NCI-H2196 (cell line): ENCODE data around the gene C1QA.
A peak's percentile ranks its signal among the peaks of the same experiment; 100 is the strongest.

ENCODE experiments used
- DNase-seq: peaks from one replicate; lab custom pipeline; 2025; ENCODE audit not compliant: unreplicated experiment; lab: John Stamatoyannopoulos, UW

The C1QA gene

GRCh38 chr1:22612671-22613571, 23.5 kb upstream of the C1QA start:
- no peak for DNase-seq

- no peak for DNase-seq
Measured at GRCh38 chr1:22613572-22613918, 22.9 kb upstream of the C1QA start.

DNA sequence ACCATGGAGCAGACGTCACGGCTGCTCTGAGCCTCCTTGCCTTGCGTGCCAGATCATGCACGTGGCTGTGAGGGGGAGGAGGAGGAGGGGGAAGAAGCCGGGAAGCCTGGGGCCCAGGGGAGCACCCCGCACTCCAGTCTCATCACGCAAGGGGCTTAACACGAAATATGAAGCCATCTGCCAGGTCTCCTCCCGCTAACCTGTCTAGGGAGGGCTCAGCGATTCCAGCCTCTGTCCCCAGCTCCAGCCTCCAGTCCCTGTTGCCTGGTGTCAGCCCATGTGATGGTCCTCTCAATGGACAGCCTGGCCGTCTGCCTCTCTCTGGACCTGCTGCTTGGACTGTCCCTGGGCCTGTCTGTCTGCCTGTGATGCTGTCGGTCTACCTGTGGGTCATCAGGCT, 22.5 kb upstream of the C1QA start:
- DNase-seq = no peak

DNA sequence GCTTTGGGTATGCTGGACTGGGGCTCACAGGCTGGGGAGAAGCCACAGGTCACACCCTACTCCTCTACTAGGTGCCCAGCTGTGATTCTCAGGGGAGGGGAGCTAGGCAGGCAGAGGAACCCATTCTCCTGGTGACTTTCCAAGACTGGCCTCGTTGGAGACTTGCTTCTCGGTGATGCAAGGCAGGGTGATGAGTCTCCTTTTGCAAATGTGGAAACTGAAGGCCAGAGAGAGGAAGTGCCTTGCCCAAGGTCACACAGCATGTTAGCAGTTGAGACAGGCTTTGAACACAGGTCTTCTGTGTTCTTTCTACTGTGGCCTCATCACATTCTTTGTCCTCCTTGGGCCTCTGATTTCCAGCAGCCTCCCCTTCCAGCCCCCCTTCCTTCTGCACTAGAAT, 20.5 kb upstream of the C1QA start:
- no peak for DNase-seq

GRCh38 chr1:22616571-22616970, 19.9 kb upstream of the C1QA start:
- DNase-seq = no peak

DNA sequence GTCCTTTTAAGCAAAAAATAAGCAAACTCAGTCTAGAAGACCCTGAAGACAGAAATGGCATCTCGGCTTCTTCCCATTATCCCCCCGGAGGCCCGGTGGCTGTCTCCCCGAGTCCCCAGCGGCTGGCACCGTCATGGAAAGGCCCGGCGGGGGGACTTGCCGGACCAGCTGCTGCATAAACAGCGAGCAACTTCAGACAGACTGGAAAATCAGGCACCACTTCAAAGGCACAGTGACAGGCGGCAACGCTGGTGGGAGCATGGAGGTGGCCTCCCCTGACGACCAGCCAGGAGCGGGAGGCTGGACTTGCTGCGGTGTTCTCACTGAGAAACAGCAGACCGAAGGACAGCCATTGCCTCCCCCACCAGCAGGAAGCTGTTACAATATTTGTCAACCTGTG, 18.4 kb upstream of the C1QA start:
- DNase-seq = no peak

DNA sequence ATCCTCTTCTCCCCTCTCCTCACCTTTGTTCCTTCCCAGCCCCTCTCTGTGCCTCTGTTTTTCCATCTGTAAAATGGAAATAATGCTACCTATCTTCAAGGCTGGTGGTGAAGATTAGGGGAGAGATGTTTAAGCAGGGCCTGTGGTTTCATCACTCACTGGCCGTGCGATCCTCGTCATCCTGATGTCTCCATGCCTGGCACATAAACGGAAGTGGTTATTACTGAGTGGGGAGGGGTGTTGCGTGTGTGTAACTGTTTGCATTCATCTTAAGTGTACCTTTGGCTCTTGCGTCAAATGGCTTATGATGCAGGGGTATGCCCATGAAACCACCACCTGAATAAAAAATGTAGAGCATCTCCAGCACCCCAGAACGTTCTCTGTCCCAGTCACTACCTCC, 17.2 kb upstream of the C1QA start:
- DNase-seq = no peak

- DNase-seq = no peak
Measured at GRCh38 chr1:22619798-22620197, 16.6 kb upstream of the C1QA start.

DNA sequence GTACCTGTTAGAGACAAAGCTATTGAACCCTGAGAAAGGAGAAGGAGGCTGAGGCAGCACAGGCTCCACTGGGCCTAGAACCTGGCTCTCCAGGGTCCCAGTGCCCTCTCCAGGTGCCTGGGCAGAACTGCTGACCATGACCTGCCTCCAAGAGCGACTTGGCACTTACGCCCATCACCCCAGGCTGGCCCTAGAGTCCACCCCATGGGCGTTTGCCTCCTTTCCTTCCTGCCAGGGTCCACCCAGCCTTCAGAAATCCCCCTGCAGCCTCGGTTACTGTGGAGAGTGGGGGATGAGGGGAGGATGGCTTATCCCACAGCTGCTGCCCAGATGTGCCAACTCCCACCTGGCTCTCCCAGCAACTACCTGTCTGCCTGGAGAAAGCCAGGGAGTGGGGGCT, 14.7 kb upstream of the C1QA start:
- DNase-seq = no peak

- DNase-seq = no peak
Measured at GRCh38 chr1:22625262-22625925, 11.0 kb upstream of the C1QA start.

GRCh38 chr1:22626237-22627157, 9.9 kb upstream of the C1QA start:
- no peak for DNase-seq

- DNase-seq = peak; percentile 42
Measured at GRCh38 chr1:22627331-22627730, 9.1 kb upstream of the C1QA start.

- DNase-seq = no peak
Measured at GRCh38 chr1:22628698-22629444, 7.6 kb upstream of the C1QA start.

DNA sequence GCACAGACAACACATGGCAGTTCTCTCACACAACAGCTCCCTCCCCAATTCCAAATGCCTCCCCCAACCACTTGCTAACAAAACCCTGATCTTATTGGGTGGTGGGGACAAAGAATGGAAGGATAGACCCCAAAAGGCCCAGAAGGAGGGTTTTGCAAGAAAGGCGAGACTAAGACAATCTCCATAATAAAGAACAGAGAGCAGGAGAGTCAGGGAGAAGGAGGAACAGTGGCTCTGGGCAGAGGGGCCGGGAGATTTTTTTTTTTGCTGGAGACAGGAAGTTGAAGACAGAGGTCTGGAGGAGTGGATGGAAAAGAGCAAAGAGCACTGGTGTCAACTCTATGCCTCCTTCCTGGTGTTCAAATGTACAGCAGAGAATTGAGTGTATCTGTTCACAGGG, 6.5 kb upstream of the C1QA start:
- DNase-seq = no peak

- DNase-seq = no peak
Measured at GRCh38 chr1:22633697-22634463, 2.5 kb upstream of the C1QA start.

GRCh38 chr1:22635436-22635835, 992 bp upstream of the C1QA start:
- no peak for DNase-seq

- peak; percentile 24 for DNase-seq
Measured at GRCh38 chr1:22636927-22637326, 499 bp downstream of the C1QA start.

GRCh38 chr1:22637907-22638445, 1.5 kb downstream of the C1QA start:
- DNase-seq = no peak

GRCh38 chr1:22638476-22639234, 2.2 kb downstream of the C1QA start:
- no peak for DNase-seq
